HEK293T (cell line): ENCODE measurements around the gene ACP7.

Experiments
- CTCF ChIA-PET: fragments of 350-600 bp; formaldehyde crosslinking; extraction: SDS; loops from one replicate; lab custom pipeline; 2021; ENCODE audit warnings: antibody characterized with exemption, inconsistent platforms; lab: Yijun Ruan, JAX
- POLR2A ChIA-PET: fragments of 350-600 bp; formaldehyde crosslinking; extraction: SDS; loops from one replicate; lab custom pipeline; 2020; ENCODE audit warnings: antibody characterized with exemption, inconsistent platforms; lab: Yijun Ruan, JAX
- DNase-seq: peaks from one replicate; pipeline ENCODE4 v3.0.0; 2012; ENCODE audit warnings: mixed read lengths; ENCODE audit errors: extremely low spot score
- ARNT ChIP-seq: fragments of 450-650 bp; IDR thresholded peaks from 2 replicates; pipeline ENCODE4 v1.6.1; 2017; ENCODE audit warnings: mild to moderate bottlenecking
- BHLHE40 ChIP-seq: fragments of 450-650 bp; IDR thresholded peaks from 2 replicates; pipeline ENCODE4 v1.6.1; 2016; ENCODE audit warnings: mild to moderate bottlenecking, moderate library complexity, borderline replicate concordance
- CTBP1 ChIP-seq: fragments of 450-650 bp; IDR thresholded peaks from 2 replicates; pipeline ENCODE4 v1.6.1; 2016; ENCODE audit warnings: borderline replicate concordance
- ELF4 ChIP-seq: fragments of 450-650 bp; IDR thresholded peaks from 2 replicates; pipeline ENCODE4 v1.6.1; 2017; ENCODE audit warnings: antibody characterized with exemption
- FOXA1 ChIP-seq: fragments of 450-650 bp; IDR thresholded peaks from 2 replicates; pipeline ENCODE4 v1.6.1; 2016; ENCODE audit warnings: mild to moderate bottlenecking
- FOXK2 ChIP-seq: fragments of 450-650 bp; IDR thresholded peaks from 2 replicates; pipeline ENCODE4 v1.6.1; 2016; ENCODE audit warnings: mild to moderate bottlenecking
- FOXM1 ChIP-seq: fragments of 450-650 bp; IDR thresholded peaks from 2 replicates; pipeline ENCODE4 v1.6.1; 2017; ENCODE audit warnings: mild to moderate bottlenecking, borderline replicate concordance
- HDGF ChIP-seq: fragments of 450-650 bp; IDR thresholded peaks from 2 replicates; pipeline ENCODE4 v1.6.1; 2017; ENCODE audit warnings: antibody characterized with exemption, borderline replicate concordance
- L3MBTL2 ChIP-seq: fragments of 450-650 bp; conservative IDR thresholded peaks from 2 replicates; pipeline ENCODE4 v1.6.1; 2016; ENCODE audit warnings: mild to moderate bottlenecking
- LEF1 ChIP-seq: fragments of 450-650 bp; IDR thresholded peaks from 2 replicates; pipeline ENCODE4 v1.6.1; 2017; ENCODE audit warnings: mild to moderate bottlenecking, borderline replicate concordance
- NFRKB ChIP-seq: fragments of 450-650 bp; IDR thresholded peaks from 2 replicates; pipeline ENCODE4 v1.6.1; 2016; ENCODE audit warnings: mild to moderate bottlenecking, moderate library complexity
- PKNOX1 ChIP-seq: fragments of 450-650 bp; IDR thresholded peaks from 2 replicates; pipeline ENCODE4 v1.6.1; 2016
- SP1 ChIP-seq: fragments of 450-650 bp; IDR thresholded peaks from 2 replicates; pipeline ENCODE4 v1.6.1; 2017
- SUZ12 ChIP-seq: fragments of 450-650 bp; IDR thresholded peaks from 2 replicates; pipeline ENCODE4 v1.6.1; 2016; ENCODE audit warnings: mild to moderate bottlenecking
- TARDBP ChIP-seq: fragments of 450-650 bp; IDR thresholded peaks from 2 replicates; pipeline ENCODE4 v1.6.1; 2016
- ZNF384 ChIP-seq: fragments of 450-650 bp; IDR thresholded peaks from 2 replicates; pipeline ENCODE4 v1.6.1; 2016

ACP7 gene

GRCh38 chr19:39054091-39054470, 30.1 kb upstream of the ACP7 start:
- POLR2A ChIA-PET, result no interaction called here
- CTCF ChIA-PET, result interaction anchor here (0.6 kb wide), 1 partner anchor 89 kb away, joined by 6 read pairs; no protein-coding TSS in a partner anchor
- TF ChIP-seq BHLHE40, result no peak
- no peak for TF ChIP-seq HDGF
- TF ChIP-seq FOXM1, result no peak
- no peak for TF ChIP-seq CTBP1
- TF ChIP-seq ZNF384, result no peak
- TF ChIP-seq NFRKB, result no peak
- TF ChIP-seq PKNOX1, result no peak
- TF ChIP-seq ARNT, result no peak
- TF ChIP-seq FOXA1, result no peak
- no peak for TF ChIP-seq ELF4
- TF ChIP-seq TARDBP, result no peak
- no peak for TF ChIP-seq LEF1
- no peak for TF ChIP-seq FOXK2
- no peak for TF ChIP-seq L3MBTL2
- TF ChIP-seq SUZ12, result no peak
- no peak for TF ChIP-seq SP1
- no peak for DNase-seq

DNA sequence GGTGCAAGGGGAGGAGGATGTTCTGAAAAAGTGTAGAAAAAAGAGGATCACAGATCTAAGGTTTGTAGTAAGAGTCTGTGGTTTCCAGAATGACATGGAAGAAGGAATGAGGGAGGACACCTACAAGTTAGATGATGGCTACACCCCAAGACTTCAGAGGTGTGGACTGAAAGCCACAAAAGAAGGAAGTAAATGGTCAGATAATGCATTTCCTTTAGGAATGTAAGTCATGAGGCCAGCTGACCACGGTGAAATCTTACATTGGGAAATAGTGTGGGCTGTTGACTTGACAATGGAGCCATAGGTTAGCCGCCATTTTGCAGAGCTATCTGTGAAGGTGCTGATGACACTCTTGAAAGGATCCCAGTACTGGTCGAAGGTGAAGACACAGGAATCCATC, 26.6 kb upstream of the ACP7 start:
- DNase-seq, result no peak
- CTCF ChIA-PET, result no interaction called here
- no peak for TF ChIP-seq ARNT
- POLR2A ChIA-PET, result interaction anchor here (0.5 kb wide), 1 partner anchor 40 kb away, joined by 3 read pairs; no protein-coding TSS in a partner anchor

GRCh38 chr19:39059302-39059701, 24.9 kb upstream of the ACP7 start:
- ChIA-PET POLR2A (no interaction called here), CTCF (interaction anchor here (0.6 kb wide), 2 partner anchors 96 to 1856 kb away, joined by 4 read pairs; no protein-coding TSS in a partner anchor)
- TF ChIP-seq FOXA1, result no peak
- no peak for TF ChIP-seq SUZ12
- TF ChIP-seq PKNOX1, result no peak
- TF ChIP-seq NFRKB, result no peak
- no peak for TF ChIP-seq L3MBTL2
- TF ChIP-seq ELF4, result no peak
- TF ChIP-seq BHLHE40, result no peak
- TF ChIP-seq LEF1, result no peak
- TF ChIP-seq SP1, result no peak
- TF ChIP-seq TARDBP, result no peak
- TF ChIP-seq FOXM1, result no peak
- no peak for TF ChIP-seq FOXK2
- no peak for DNase-seq

DNA sequence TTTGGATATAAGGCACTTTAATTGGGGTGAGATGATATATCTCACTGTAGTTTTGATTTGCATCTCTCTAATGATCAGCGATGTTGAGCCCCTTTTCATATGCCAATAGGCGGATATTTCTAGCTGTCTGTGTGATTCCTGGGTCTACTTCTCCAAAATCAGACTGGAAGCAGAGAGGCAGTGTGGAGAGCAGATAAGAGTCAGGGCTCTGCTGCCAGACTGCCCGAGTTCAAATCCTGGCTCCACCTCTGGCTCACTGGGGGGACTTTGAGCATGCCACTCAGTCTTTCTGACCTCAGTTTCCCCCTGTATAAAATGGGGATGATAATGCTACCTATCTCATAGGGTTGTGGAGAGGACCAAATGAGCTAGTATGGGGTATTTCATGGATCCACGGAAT, 24.0 kb upstream of the ACP7 start:
- ChIA-PET POLR2A (no interaction called here), CTCF (interaction anchor here (0.6 kb wide), 1 partner anchor 241 kb away, joined by 3 read pairs; no protein-coding TSS in a partner anchor)
- TF ChIP-seq SUZ12 (no peak), PKNOX1 (no peak), L3MBTL2 (no peak), NFRKB (no peak), SP1 (no peak), ELF4 (no peak), BHLHE40 (no peak), FOXK2 (no peak), CTBP1 (no peak)
- no peak for DNase-seq

DNA sequence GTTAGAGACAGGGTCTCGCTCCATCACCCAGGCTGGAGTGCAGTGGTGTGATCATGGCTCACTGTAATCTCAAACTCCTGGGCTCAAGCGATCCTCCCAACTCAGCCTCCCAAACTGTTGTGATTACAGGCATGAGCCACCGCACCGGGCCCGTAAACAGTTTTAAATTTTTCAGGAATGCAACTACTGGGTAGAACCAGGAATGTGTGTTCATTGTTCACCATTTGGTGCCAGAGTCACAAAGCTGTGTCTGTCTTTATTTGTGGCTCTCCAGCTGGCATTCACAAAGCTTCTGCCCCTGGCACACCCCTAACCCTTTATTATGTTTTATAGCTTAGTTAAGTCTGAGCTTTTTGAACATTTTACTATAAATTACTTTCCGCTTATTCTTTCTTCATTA, 19.8 kb upstream of the ACP7 start:
- POLR2A ChIA-PET, result no interaction called here
- no peak for DNase-seq
- TF ChIP-seq NFRKB, result no peak
- TF ChIP-seq ARNT, result no peak
- no peak for TF ChIP-seq CTBP1
- no peak for TF ChIP-seq SP1
- TF ChIP-seq LEF1, result no peak
- TF ChIP-seq HDGF, result no peak
- TF ChIP-seq FOXK2, result no peak
- TF ChIP-seq FOXM1, result no peak
- TF ChIP-seq ELF4, result no peak
- TF ChIP-seq L3MBTL2, result no peak
- TF ChIP-seq BHLHE40, result no peak
- no peak for TF ChIP-seq PKNOX1
- no peak for TF ChIP-seq FOXA1
- TF ChIP-seq ZNF384, result no peak
- no peak for TF ChIP-seq SUZ12
- no peak for TF ChIP-seq TARDBP
- CTCF ChIA-PET, result interaction anchor here (1.6 kb wide), 1 partner anchor 12 kb away, joined by 5 read pairs; no protein-coding TSS in a partner anchor

- CTCF ChIA-PET, result no interaction called here
- no peak for TF ChIP-seq ELF4
- TF ChIP-seq ZNF384, result no peak
- no peak for TF ChIP-seq NFRKB
- TF ChIP-seq FOXA1, result no peak
- no peak for TF ChIP-seq SUZ12
- no peak for TF ChIP-seq TARDBP
- TF ChIP-seq PKNOX1, result no peak
- TF ChIP-seq ARNT, result no peak
- TF ChIP-seq BHLHE40, result no peak
- no peak for TF ChIP-seq FOXK2
- no peak for TF ChIP-seq L3MBTL2
- no peak for TF ChIP-seq HDGF
- no peak for TF ChIP-seq LEF1
- POLR2A ChIA-PET, result no interaction called here
- DNase-seq, result no peak
Observed at GRCh38 chr19:39065928-39066327, 18.2 kb upstream of the ACP7 start.
